Sigmoid colon (tissue), 7 donors: ENCODE measurements around the gene ZNF304. TPM values are rescaled to one million over a fixed set of nuclear protein-coding genes. Genes with fewer than 3 reads are reported as not detected.

ENCODE experiments used
- DNase-seq: peaks from one replicate; pipeline ENCODE4 v3.0.0-alpha.2; 2019
- H3K27ac ChIP-seq, 4 donors: fragments of 200-600 bp; sonication (generic); one replicate each; pipeline ENCODE4 v1.5.1; 2016 to 2019; ENCODE audit warnings: mild to moderate bottlenecking in 1 of 4
- H3K27me3 ChIP-seq, 3 donors: fragments of 200-600 bp; sonication (generic); one replicate each; pipeline ENCODE4 v1.5.1; 2019; ENCODE audit warnings: mild to moderate bottlenecking in 1 of 3
- H3K36me3 ChIP-seq, 4 donors: fragments of 200-600 bp; sonication (generic); one replicate each; pipeline ENCODE4 v1.5.1; 2016 to 2019
- H3K4me1 ChIP-seq, 4 donors: fragments of 200-600 bp; sonication (generic); one replicate each; pipeline ENCODE4 v1.5.1; 2017 to 2019
- H3K4me3 ChIP-seq, 4 donors: fragments of 200-600 bp; sonication (generic); one replicate each; pipeline ENCODE4 v1.5.1; 2017 to 2019; ENCODE audit warnings: mild to moderate bottlenecking in 2 of 4, moderate library complexity in 1 of 4
- H3K9me3 ChIP-seq, 4 donors: fragments of 200-600 bp in 3 of 4; sonication (generic) in 3 of 4; one replicate each; pipeline versions ENCODE4 v1.5.1 to v1.6.1; 2013 to 2019
- CTCF ChIP-seq, 4 experiments: fragments of 450-650 bp in 3 of 4; fragments of 200-600 bp in 1 of 4; IDR thresholded peaks; one replicate each; pipeline ENCODE4 v1.5.1; 2016 to 2019; ENCODE audit warnings: antibody characterized with exemption in 4 of 4, mild to moderate bottlenecking in 3 of 4, moderate library complexity in 2 of 4
- EP300 ChIP-seq, 4 donors: sonication (generic); formaldehyde crosslinking; IDR thresholded peaks; one replicate each; pipeline ENCODE4 v1.6.1; 2017; ENCODE audit warnings: antibody characterized with exemption in 4 of 4
- POLR2A ChIP-seq, 2 donors: fragments of 450-650 bp; IDR thresholded peaks; one replicate each; pipeline ENCODE4 v1.6.1; 2016; ENCODE audit warnings: antibody characterized with exemption in 2 of 2, mild to moderate bottlenecking in 2 of 2, moderate library complexity in 2 of 2
- POLR2AphosphoS5 ChIP-seq, 4 donors: sonication (generic); formaldehyde crosslinking; IDR thresholded peaks; one replicate each; pipeline ENCODE4 v1.6.1; 2017; ENCODE audit warnings: antibody characterized with exemption in 4 of 4
- WGBS, 2 donors: extraction: QIAGEN DNeasy Blood & Tissue Kit; methylation state at CpG; one replicate each; pipeline ENCODE4 v1.1.7; 2013; 5-methylcytosine and 5-hydroxymethylcytosine counted together
- intact Hi-C: fragments of 100-400 bp; cut with DNase I; formaldehyde crosslinking; loops from one replicate; pipeline ENCODE4 v1.15.1; 2023
- polyA plus RNA-seq, 3 donors: library from polyadenylated mRNA; stranded (reverse); fragments of 200-250 nt; gene quantifications; one replicate each; pipeline ENCODE4 v1.2.3, GENCODE V29; 2013
- total RNA-seq, 4 donors: library from RNA; depleted of rRNA; stranded (reverse); fragments of >200 nt; gene quantifications; one replicate each; pipeline ENCODE4 v1.1.0, GENCODE V29; 2016
- donor health status: healthy with polysubstance abuse.
- donor health status: Bipolar disorder and iron deficiency.
- donor health status: healthy.

The ZNF304 gene
- total and polyA plus RNA-seq, 7 donors, result 0.92 to 9.6 (median 7.1) TPM

- Histone ChIP-seq H3K27ac (no peak overlapping the region), H3K9me3 (no peaks in the 10 kb centered on the region), H3K4me1 (no peaks in the 10 kb centered on the region), H3K36me3 (no peaks in the 10 kb centered on the region), H3K27me3 (no peaks in the 10 kb centered on the region), H3K4me3 (no peak overlapping the region)
- intact Hi-C loops, result no loop called here
- TF ChIP-seq POLR2A (IDR thresholded peaks at IDR 0.05), result no peak
- TF ChIP-seq POLR2AphosphoS5 (IDR thresholded peaks at IDR 0.05), result no peak
- no peak for TF ChIP-seq CTCF (IDR thresholded peaks at IDR 0.05)
- TF ChIP-seq EP300 (IDR thresholded peaks at IDR 0.05), result no peak
- DNase-seq, result no peak
- 81 to 84% methylated on average over 2 of the region's 2 CpGs for WGBS, 2 donors
These were observed 40.3 kb upstream of the ZNF304 start for GRCh38 chr19:57310792-57311191.

- H3K36me3 ChIP-seq, result no peaks in the 10 kb centered on the region
- intact Hi-C loops, result no loop called here
- no peak overlapping the region for H3K4me3 ChIP-seq
- no peaks in the 10 kb centered on the region for H3K9me3 ChIP-seq
- H3K27ac ChIP-seq, result no peak overlapping the region
- DNase-seq, result no peak
- TF ChIP-seq CTCF (IDR thresholded peaks at IDR 0.05) (no peak), EP300 (IDR thresholded peaks at IDR 0.05) (no peak), POLR2A (IDR thresholded peaks at IDR 0.05) (no peak), POLR2AphosphoS5 (IDR thresholded peaks at IDR 0.05) (no peak)
- H3K27me3 ChIP-seq, result no peaks in the 10 kb centered on the region
- H3K4me1 ChIP-seq, result no peaks in the 10 kb centered on the region
- WGBS, 2 donors, result 63 to 74% methylated on average over 4 of the region's 4 CpGs
These were observed 36.9 kb upstream of the ZNF304 start for GRCh38 chr19:57314146-57314545.

- peak overlapping the region in 3 of 4 donors; percentile 13 to 37 (median 35) for H3K4me3 ChIP-seq
- no peaks in the 10 kb centered on the region for H3K9me3 ChIP-seq
- peaks cover 0 to 23% (median 15%) of the 10 kb centered on the region in 4 donors for H3K4me1 ChIP-seq
- no peaks in the 10 kb centered on the region for H3K36me3 ChIP-seq
- WGBS, 2 donors, result 17 to 52% methylated on average over 29 of the region's 29 CpGs
- no peak for TF ChIP-seq EP300 (IDR thresholded peaks at IDR 0.05)
- no peak for TF ChIP-seq POLR2AphosphoS5 (IDR thresholded peaks at IDR 0.05)
- no peak for TF ChIP-seq CTCF (IDR thresholded peaks at IDR 0.05)
- TF ChIP-seq POLR2A (IDR thresholded peaks at IDR 0.05), result no peak
- no peak overlapping the region for H3K27ac ChIP-seq
- DNase-seq, result no peak
- intact Hi-C loops, result no loop called here
- no peaks in the 10 kb centered on the region for H3K27me3 ChIP-seq
These were observed 33.6 kb upstream of the ZNF304 start for GRCh38 chr19:57317503-57317902.

- no peak for DNase-seq
- WGBS, 2 donors, result 0% methylated on average over 1 of the region's 1 CpG
- peaks cover 11 to 20% (median 16%) of the 10 kb centered on the region in 4 donors for H3K36me3 ChIP-seq
- peaks cover 0 to 3% (median under 1%) of the 10 kb centered on the region in 4 donors for H3K9me3 ChIP-seq
- peak overlapping the region; percentile 83 to 92 (median 85) for H3K27ac ChIP-seq
- H3K4me3 ChIP-seq, result peak overlapping the region; percentile 64 to 94 (median 68)
- intact Hi-C loops, result loop anchor here (2.0 to 5.0 kb wide), 2 partner anchors 39 to 42 kb away; partner anchors contain the start of genes TRAPPC2B, ZNF460 and ZNF547
- H3K4me1 ChIP-seq, result peaks cover 0 to 24% (median 15%) of the 10 kb centered on the region in 4 donors
- TF ChIP-seq POLR2A (IDR thresholded peaks at IDR 0.05) (no peak), EP300 (IDR thresholded peaks at IDR 0.05) (no peak), CTCF (IDR thresholded peaks at IDR 0.05) (no peak), POLR2AphosphoS5 (IDR thresholded peaks at IDR 0.05) (no peak)
- no peaks in the 10 kb centered on the region for H3K27me3 ChIP-seq
These were observed 31.2 kb upstream of the ZNF304 start for GRCh38 chr19:57319869-57320179.
